HEK293 (cell line): Measurements from ENCODE around the gene KIRREL1.

Experiments
- CTCF ChIA-PET: fragments of 350-600 bp; formaldehyde crosslinking; extraction: SDS; loops from one replicate; lab custom pipeline; 2021; ENCODE audit warnings: antibody characterized with exemption; lab: Yijun Ruan, JAX
- POLR2A ChIA-PET: fragments of 300-600 bp; formaldehyde crosslinking; extraction: SDS; loops from one replicate; lab custom pipeline; 2020; ENCODE audit warnings: antibody characterized with exemption, inconsistent platforms; lab: Yijun Ruan, JAX
- H3K27ac ChIP-seq: fragments of 200-500 bp; sonication (Bioruptor generic); 2 replicates; pipeline ENCODE4 v1.5.1; 2014; ENCODE audit warnings: low read depth, low read length, control low read depth, inconsistent platforms; ENCODE audit errors: extremely low read depth
- H3K36me3 ChIP-seq, 2 experiments: fragments of 200-500 bp in 1 of 2; sonication (Bioruptor generic) in 1 of 2; 1 replicate in 1 of 2; 2 replicates in 1 of 2; pipeline ENCODE4 v1.5.1; 2014 to 2017; ENCODE audit warnings: inconsistent platforms in 2 of 2, low read length in 2 of 2; ENCODE audit not compliant: control insufficient read depth in 2 of 2, insufficient read depth in 1 of 2
- H3K4me1 ChIP-seq: fragments of 200-500 bp; sonication (Bioruptor generic); 2 replicates; pipeline ENCODE4 v1.5.1; 2014; ENCODE audit warnings: mild to moderate bottlenecking, low read length, inconsistent platforms; ENCODE audit not compliant: control insufficient read depth, insufficient read depth
- H3K4me3 ChIP-seq: 2 replicates; pipeline ENCODE4 v1.5.1; 2011; ENCODE audit warnings: low read depth, mild to moderate bottlenecking, control low read depth, low read length, moderate library complexity
- H3K9me3 ChIP-seq: fragments of 200-500 bp; sonication (Bioruptor generic); 2 replicates; pipeline ENCODE4 v1.5.1; 2014; ENCODE audit warnings: low read depth, low read length, inconsistent platforms; ENCODE audit not compliant: control insufficient read depth, insufficient read depth
- BCL11B ChIP-seq: fragments of 450-650 bp; formaldehyde crosslinking; IDR thresholded peaks from 2 replicates; pipeline ENCODE4 v1.5.1; 2016; ENCODE audit warnings: low read depth, missing biosample characterization, missing genetic modification characterization
- KLF17 ChIP-seq: fragments of 450-650 bp; formaldehyde crosslinking; IDR thresholded peaks from 2 replicates; pipeline ENCODE4 v1.5.1; 2016; ENCODE audit warnings: missing biosample characterization, missing genetic modification characterization
- OSR2 ChIP-seq: fragments of 450-650 bp; formaldehyde crosslinking; IDR thresholded peaks from 2 replicates; pipeline ENCODE4 v1.5.1; 2016; ENCODE audit warnings: missing biosample characterization, missing genetic modification characterization
- ZBTB26 ChIP-seq: fragments of 450-650 bp; formaldehyde crosslinking; optimal IDR thresholded peaks from 2 replicates; pipeline ENCODE3; 2016; ENCODE audit warnings: missing biosample characterization, mild to moderate bottlenecking, missing genetic modification characterization
- ZEB2 ChIP-seq: fragments of 450-650 bp; formaldehyde crosslinking; IDR thresholded peaks from 2 replicates; pipeline ENCODE4 v1.5.1; 2016; ENCODE audit warnings: missing biosample characterization, missing genetic modification characterization
- ZFP69B ChIP-seq: fragments of 450-650 bp; formaldehyde crosslinking; IDR thresholded peaks from 2 replicates; pipeline ENCODE4 v1.5.1; 2016; ENCODE audit warnings: missing biosample characterization, missing genetic modification characterization
- ZNF148 ChIP-seq: fragments of 450-650 bp; formaldehyde crosslinking; IDR thresholded peaks from 2 replicates; pipeline ENCODE4 v1.5.0; 2017; ENCODE audit warnings: missing biosample characterization, missing genetic modification characterization, borderline replicate concordance
- ZNF157 ChIP-seq: fragments of 450-650 bp; formaldehyde crosslinking; IDR thresholded peaks from 2 replicates; pipeline ENCODE4 v1.5.1; 2016; ENCODE audit warnings: missing biosample characterization, missing genetic modification characterization
- ZNF211 ChIP-seq: fragments of 450-650 bp; formaldehyde crosslinking; IDR thresholded peaks from 2 replicates; pipeline ENCODE4 v1.5.1; 2016; ENCODE audit warnings: low read depth, missing biosample characterization, missing genetic modification characterization
- ZNF354C ChIP-seq: fragments of 450-650 bp; formaldehyde crosslinking; IDR thresholded peaks from 2 replicates; pipeline ENCODE4 v1.5.1; 2016; ENCODE audit warnings: missing biosample characterization, missing genetic modification characterization, low read depth, borderline replicate concordance
- ZNF37A ChIP-seq: fragments of 450-650 bp; IDR thresholded peaks from 2 replicates; pipeline ENCODE4 v1.5.1; 2018; ENCODE audit warnings: missing biosample characterization, missing genetic modification characterization
- ZNF518A ChIP-seq: fragments of 450-650 bp; formaldehyde crosslinking; conservative IDR thresholded peaks from 2 replicates; pipeline ENCODE4 v1.5.1; 2016; ENCODE audit warnings: low read depth, missing biosample characterization, missing genetic modification characterization
- ZNF580 ChIP-seq: fragments of 450-650 bp; formaldehyde crosslinking; IDR thresholded peaks from 2 replicates; pipeline ENCODE4 v1.5.1; 2016; ENCODE audit warnings: missing biosample characterization, missing genetic modification characterization
- ZNF621 ChIP-seq: fragments of 450-650 bp; formaldehyde crosslinking; IDR thresholded peaks from 2 replicates; pipeline ENCODE4 v1.5.1; 2017; ENCODE audit warnings: missing biosample characterization, missing genetic modification characterization
- ZNF707 ChIP-seq: fragments of 450-650 bp; formaldehyde crosslinking; IDR thresholded peaks from 2 replicates; pipeline ENCODE4 v1.5.1; 2016; ENCODE audit warnings: missing biosample characterization, missing genetic modification characterization
- ZNF768 ChIP-seq: fragments of 450-650 bp; formaldehyde crosslinking; IDR thresholded peaks from 2 replicates; pipeline ENCODE4 v1.5.1; 2018; ENCODE audit warnings: missing biosample characterization, mild to moderate bottlenecking, missing genetic modification characterization
- ZNF837 ChIP-seq: fragments of 450-650 bp; formaldehyde crosslinking; IDR thresholded peaks from 2 replicates; pipeline ENCODE4 v1.5.1; 2016; ENCODE audit warnings: missing biosample characterization, missing genetic modification characterization

KIRREL1 gene

GRCh38 chr1:158020259-158020885 lies 26.9 kb downstream of the KIRREL1 start (continued):
- TF ChIP-seq ZNF707 (tag by site-specific recombination) (no peak), ZEB2 (tag by site-specific recombination) (no peak)

GRCh38 chr1:158020886-158021620 lies 27.6 kb downstream of the KIRREL1 start:
- ChIA-PET CTCF (interaction anchor here (0.6 to 3.6 kb wide), 9 partner anchors 10 to 100 kb away, joined by 3 to 26 read pairs (median 5); no protein-coding TSS in a partner anchor), POLR2A (interaction anchor here (0.6 to 1.8 kb wide), 2 partner anchors 10 to 27 kb away, joined by 6 to 21 read pairs; no protein-coding TSS in a partner anchor)
- Histone ChIP-seq H3K27ac (no peak overlapping the region), H3K4me3 (no peak overlapping the region), H3K4me1 (peaks cover 11% of the 10 kb centered on the region), H3K36me3 (no peaks in the 10 kb centered on the region), H3K9me3 (no peaks in the 10 kb centered on the region)
- TF ChIP-seq ZNF580: 0 out of 2 replicates have a peak, but pooled peaks have one; percentile 36
- no peak for TF ChIP-seq ZNF148 (tag by site-specific recombination)
- peak; percentile 93 for TF ChIP-seq ZNF768 (tag by site-specific recombination)

- H3K9me3 ChIP-seq: no peaks in the 10 kb centered on the region
- H3K36me3 ChIP-seq: no peaks in the 10 kb centered on the region
- H3K4me3 ChIP-seq: no peak overlapping the region
- peaks cover 11% of the 10 kb centered on the region for H3K4me1 ChIP-seq
- ChIA-PET POLR2A (interaction anchor here (0.6 kb wide), 1 partner anchor 28 kb away, joined by 6 read pairs; no protein-coding TSS in a partner anchor), CTCF (interaction anchor here (0.6 to 3.6 kb wide), 6 partner anchors 13 to 100 kb away, joined by 3 to 26 read pairs (median 6); no protein-coding TSS in a partner anchor)
- no peak overlapping the region for H3K27ac ChIP-seq
- TF ChIP-seq ZBTB26 (tag by site-specific recombination): no peak
- no peak for TF ChIP-seq ZNF211
- TF ChIP-seq ZNF518A: no peak
- TF ChIP-seq KLF17 (tag by site-specific recombination): no peak
- no peak for TF ChIP-seq ZNF837 (tag by site-specific recombination)
- no peak for TF ChIP-seq BCL11B (tag by site-specific recombination)
- TF ChIP-seq ZNF621 (tag by site-specific recombination): no peak
- TF ChIP-seq ZNF157: no peak
- TF ChIP-seq ZNF148 (tag by site-specific recombination): no peak
- no peak for TF ChIP-seq ZNF37A (tag by site-specific recombination)
- TF ChIP-seq ZFP69B (tag by site-specific recombination): no peak
- no peak for TF ChIP-seq ZNF354C (tag by site-specific recombination)
- no peak for TF ChIP-seq OSR2 (tag by site-specific recombination)
Measured at GRCh38 chr1:158021721-158022120, 28.3 kb downstream of the KIRREL1 start.
